ENCODE results near the gene SERPINF2.
A peak's percentile ranks its signal among the peaks of the same experiment; 100 is the strongest.
"Not testable (repeated sequence)": the region's sequence is repeated elsewhere in the genome, so short reads cannot be mapped to it uniquely, and the experiment has no call there.

The SERPINF2 gene

DNA sequence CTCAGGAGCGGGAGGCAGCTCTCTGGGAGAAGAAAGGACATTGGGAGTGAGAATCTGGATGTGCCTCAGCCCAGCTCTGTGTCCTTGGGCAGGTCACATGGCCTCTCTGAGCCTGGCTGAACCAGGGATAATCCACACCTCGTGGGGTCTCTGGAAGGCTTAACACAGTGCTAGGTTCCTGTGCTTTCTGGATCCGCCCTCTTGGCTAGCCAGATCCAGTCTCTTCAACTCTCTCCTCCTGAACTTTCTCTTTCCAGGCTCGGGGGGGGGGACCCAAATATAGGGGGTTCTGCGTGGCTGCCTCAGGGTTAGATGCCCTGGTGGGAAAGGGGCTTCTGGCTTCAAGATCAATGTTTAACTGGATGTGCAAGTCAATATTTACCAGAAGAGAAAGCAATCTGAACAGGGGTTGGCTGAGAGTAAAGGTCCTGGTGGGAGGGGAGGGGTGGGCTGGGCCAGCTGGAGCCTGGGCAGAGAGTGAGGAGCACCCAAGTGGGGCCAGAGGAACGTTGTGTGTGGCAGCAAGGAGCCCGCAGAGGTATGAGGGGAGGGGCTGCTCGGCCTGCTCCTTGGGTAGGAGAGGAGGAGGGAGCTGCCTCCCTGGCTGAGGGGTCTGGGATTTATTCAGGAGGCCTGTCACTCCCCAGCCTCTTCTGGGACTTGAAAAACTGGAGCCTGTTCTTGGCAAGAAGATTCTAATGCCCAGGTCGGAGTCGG is at the start of gene SERPINF2:
TSS of gene SERPINF2 (plus strand) at position 501 of the 717 bp plus-strand sequence. CDS start 2,125 bp downstream, outside the sequence.
- no peak for DNase-seq (ENCODE audit: low read depth in 1 of 2, low spot score in 1 of 2)

DNA sequence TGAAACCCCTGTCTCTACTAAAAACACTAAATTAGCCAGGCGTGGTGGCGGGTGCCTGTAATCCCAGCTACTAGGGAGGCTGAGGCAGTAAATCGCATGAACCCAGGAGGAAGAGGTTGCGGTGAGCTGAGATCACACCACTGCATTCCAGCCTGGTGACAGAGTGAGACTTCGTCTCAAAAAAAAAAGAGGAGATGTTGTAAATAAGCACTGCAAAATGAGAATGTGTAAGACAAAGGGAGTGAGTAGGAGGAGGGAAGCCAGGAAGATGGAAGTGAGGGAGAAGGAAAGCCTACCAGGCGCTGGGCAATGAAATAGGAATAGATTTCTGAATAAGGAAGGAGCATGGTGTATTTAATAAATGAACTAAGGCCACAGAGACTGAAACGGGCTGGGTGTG is 49.3 kb upstream of the SERPINF2 start:
- DNase-seq (ENCODE audit: low read depth in 1 of 2, low spot score in 1 of 2) = no peak

DNA sequence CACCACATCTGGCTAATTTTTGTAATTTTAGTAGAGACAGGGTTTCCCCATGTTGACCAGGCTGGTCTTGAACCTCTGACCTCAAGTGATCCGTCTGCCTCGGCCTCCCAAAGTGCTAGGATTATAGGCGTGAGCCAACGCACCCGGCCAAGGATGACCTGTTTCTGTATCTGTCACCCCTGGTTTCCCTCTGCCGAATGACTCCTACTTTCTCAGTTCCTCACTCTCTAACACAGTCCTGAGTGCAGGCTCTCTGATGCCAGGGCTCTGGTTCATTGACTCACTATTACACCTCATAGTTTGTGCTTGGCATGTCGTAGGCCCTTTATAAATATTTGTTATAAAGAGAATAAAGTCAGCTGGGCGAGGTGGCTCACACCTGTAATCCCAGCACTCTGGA is 47.3 kb upstream of the SERPINF2 start:
- no peak for DNase-seq (ENCODE audit: low read depth in 1 of 2, low spot score in 1 of 2)

DNA sequence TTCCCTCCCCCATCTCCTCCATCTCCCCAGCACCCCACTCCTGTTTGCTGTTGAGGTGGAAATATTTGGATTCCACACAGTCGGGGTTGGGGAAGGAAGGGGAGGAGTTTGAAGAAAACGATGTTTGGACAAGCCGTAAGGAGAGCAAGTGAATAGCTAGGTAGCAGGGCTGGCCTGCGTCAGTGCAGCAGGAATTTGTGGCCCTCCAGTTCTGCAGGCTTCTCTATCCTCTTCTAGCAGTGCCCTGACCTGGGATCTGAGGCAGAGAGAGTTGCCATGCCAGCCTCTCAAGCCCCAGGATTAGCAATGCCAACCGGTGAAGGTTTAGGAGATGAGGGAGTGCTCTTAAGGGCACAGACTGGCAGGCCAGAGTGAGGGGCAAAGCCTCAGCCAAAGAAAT is 45.0 kb upstream of the SERPINF2 start:
- no peak for DNase-seq (ENCODE audit: low read depth in 1 of 2, low spot score in 1 of 2)

DNA sequence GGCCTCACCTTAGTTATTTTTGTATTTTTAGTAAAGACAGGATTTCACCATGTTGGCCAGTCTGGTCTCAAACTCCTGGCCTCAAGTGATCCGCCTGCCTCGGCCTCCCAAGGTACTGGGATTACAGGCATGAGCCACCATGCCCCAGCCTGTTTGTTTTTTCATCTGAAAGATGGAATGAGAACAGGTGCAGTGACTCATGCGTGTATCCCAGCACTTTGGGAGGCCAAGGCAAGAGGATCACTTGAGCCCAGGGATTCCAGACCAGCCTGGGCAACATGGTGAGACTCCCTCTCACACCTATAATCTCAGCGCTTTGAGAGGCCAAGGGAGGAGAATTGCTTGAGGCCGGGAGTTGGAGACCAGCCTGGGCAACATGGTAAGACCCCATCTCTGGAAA is 42.8 kb upstream of the SERPINF2 start:
- DNase-seq (ENCODE audit: low read depth in 1 of 2, low spot score in 1 of 2) = not testable (repeated sequence)

DNA sequence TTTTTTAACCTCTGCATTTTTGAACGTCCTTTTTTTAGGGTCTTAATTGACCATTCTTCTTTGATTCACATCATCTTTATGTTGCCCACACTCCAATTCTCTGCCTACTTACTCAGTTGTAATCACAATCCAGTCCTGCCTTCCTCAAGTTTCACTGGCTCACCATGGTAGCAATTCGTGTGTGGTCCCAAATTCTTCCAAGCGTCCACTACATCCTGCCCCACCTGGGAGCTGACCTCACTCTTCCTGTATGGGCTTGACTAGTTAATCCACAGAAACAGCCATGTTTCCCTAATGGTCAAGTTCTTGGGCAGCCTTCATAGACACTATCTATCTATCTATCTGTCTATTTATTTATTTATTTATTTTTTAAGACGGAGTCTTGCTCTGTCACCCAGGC is 39.6 kb upstream of the SERPINF2 start:
- no peak for DNase-seq (ENCODE audit: low read depth in 1 of 2, low spot score in 1 of 2)

DNA sequence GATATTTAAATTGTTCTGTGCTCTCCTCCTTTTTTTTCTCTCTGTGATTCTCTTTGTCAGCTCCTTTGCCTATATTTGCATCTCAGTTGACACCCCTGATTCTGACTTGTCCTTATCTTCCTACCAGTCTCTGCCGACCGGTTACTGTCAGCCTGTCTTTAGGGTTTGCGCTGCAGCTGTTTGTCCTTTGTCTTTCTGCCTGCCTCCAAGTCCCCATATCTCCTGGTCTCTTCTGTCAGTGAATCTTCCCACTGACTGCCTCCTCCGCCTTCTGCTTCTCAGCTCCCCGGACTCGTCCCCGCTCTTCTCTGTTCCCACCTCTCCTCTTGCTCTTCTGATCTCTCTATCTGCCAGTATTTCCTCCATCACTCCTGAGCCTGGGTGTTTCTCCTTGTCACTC is 37.7 kb upstream of the SERPINF2 start:
- no peak for DNase-seq (ENCODE audit: low read depth in 1 of 2, low spot score in 1 of 2)

DNA sequence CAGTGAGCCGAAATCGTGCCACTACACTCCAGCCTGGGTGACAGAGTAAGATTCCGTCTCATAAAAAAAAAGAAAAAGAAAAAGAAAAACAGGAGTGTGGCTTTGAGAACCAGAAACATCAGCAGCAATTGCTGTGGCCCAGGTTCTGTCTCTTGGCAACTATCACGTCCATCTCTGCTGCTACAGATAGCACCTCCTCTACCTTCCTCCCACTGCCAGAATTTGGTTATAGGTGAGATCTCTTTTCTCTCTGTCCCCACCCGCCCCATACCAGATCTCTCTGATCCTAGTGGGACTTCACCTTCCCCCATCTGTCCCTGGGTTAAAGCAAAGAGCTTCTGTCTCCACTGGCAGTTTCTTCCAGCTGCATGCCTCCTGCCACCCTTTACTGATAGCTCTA is 35.6 kb upstream of the SERPINF2 start:
- DNase-seq (ENCODE audit: low read depth in 1 of 2, low spot score in 1 of 2) = no peak

DNA sequence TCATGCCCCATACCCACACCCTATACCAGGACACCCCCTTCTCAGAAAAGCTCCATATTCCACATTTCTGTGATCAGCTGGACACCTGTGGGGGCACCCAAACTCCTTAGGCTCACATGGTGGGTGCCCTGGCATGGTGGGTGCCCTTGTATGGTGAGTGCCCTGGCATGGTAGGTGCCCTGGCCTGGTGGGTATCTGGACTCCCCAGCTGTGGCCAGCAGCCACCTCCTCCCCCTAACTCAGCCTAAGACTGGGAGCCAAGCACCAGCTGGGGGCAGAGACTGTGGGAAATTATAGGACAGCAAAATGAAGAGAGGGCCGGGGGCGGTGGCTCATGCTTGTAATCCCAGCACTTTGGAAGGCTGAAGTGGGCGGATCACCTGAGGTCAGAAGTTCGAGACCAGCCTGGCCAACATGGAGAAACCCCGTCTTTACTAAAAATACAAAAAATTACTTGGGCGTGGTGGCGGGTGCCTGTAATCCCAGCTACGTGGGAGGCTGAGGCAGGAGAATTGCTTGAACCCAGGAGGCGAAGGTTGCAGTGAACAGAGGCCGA is 33.8 kb upstream of the SERPINF2 start:
- not testable (repeated sequence) for DNase-seq (ENCODE audit: low read depth in 1 of 2, low spot score in 1 of 2)

DNA sequence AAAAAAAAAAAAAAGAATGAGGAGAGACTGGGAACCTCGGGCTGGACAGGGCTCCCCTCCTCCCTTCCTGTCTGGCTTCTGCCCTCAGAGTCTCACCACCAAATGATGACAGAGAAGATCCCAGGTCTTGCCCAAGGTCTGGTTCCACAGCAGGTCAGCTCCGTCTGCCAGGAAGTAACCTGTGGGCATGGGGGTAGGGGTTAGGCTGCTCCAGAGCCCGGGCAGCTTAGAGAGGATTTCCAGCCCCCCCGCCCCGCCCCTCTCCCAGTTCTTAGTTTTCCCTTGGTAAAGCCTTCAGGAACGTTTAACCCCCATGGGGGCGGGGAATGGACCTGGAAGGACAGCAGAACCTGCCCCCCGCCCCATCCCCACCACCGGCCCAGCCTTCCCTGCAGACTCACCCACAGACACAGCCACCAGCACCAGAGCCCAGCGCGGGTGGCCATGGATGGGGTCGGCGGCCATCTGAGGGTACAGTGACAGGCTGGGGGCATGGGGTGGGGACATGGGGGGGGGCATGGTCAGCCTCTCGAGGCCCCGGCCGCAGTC is 33.2 kb upstream of the SERPINF2 start:
- DNase-seq (ENCODE audit: low read depth in 1 of 2, low spot score in 1 of 2) = no peak

DNA sequence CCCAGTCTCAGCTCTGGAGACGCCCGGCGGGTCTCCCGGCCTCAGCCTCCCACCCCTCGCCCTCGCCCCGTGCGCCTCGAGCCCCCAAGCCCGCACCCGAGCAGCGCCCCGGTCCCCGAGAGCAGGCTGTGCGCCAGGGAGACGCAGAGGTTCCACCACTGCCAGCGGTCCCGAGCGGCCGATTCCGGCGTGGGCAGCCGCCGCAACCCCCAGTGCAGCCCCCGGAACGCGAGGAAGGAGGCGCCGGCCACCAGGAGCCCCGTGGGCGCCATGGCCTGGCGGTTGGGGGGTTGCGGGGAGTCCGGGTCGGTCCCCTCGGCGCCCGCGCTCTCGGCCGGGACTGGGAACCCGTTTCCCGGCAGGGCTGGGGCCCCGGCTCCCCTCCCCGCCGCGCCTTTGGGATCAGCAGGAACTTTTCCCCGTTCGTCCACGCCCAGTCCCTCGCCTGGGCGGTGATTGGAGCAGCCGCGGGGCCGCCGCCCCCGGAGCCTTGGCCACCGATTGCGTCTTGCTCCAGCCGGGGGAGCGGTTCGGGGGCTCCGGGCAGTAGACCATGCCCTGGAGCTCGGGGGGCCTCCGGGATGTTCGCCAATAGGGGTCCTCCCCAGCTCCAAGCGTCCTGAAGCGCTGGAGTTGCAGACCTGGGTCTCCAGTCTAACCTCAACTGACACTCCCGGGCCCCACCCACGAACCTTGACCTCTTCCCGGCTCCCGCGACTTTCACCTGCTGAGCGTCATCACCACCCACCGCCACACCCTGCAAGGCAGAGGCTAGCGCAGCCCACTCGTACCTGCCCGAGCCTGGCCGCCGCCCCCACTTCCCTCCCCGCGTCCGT is 32.5 kb upstream of the SERPINF2 start, which contains the start of gene TLCD2:
TSS of gene TLCD2 (minus strand) at position 407 of the 836 bp plus-strand sequence. CDS start at position 272, 135 bp downstream.
- no peak for DNase-seq (ENCODE audit: low read depth in 1 of 2, low spot score in 1 of 2)

DNA sequence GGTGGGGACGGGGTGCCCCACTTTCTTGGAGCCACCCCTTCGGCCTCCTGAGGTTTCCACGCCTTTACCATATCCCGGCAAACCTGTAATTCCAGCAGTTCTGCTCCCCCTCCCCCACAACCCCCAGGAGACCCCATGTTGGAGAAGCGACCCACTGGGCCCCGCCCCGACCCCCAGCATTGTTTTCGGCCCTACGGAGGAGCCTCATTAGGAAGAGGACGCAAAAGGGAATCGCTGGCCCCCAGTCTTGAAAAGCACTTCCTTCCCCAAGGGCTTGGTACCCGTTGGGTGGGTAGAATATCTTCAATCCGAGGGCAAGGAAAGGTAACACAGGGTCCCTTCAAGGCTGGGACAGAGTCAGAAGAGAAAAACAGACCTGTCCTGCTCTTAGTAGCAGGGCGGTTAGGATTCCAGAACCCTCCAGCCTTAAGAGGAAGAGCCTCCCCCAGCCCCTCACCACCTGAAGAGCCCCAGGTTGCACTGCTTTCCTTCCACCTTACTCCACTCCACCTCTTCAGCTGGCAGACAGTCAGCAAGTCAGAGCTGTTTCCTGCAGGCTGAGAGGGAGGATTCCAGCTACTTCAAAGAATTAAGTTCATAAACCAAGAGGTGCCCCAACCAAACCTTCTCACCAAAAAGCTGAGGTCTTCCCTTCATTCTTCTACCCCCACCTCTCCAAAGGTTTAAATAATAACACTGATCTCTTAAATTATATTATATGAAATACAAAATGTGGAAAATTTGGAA is 31.7 kb upstream of the SERPINF2 start:
- DNase-seq (ENCODE audit: low read depth in 1 of 2, low spot score in 1 of 2) = no peak

DNA sequence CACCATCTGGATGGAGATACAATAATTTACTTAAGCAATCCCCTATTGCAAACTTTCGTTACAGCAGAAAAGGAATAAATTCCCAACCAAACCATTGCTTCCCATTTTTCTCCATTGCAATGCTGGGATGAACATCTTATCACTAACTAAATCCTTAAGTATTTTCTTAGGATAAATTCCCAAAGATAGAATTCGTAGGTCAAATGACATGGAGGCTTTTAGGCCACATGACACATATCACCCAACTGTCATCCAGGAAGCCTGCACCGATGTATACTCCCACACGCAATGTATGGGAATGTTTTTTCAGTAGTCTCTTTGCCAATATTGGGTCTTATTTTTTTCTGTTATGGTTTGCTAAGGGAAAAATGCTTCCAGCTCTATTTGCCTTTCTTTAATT is 30.9 kb upstream of the SERPINF2 start:
- no peak for DNase-seq (ENCODE audit: low read depth in 1 of 2, low spot score in 1 of 2)

DNA sequence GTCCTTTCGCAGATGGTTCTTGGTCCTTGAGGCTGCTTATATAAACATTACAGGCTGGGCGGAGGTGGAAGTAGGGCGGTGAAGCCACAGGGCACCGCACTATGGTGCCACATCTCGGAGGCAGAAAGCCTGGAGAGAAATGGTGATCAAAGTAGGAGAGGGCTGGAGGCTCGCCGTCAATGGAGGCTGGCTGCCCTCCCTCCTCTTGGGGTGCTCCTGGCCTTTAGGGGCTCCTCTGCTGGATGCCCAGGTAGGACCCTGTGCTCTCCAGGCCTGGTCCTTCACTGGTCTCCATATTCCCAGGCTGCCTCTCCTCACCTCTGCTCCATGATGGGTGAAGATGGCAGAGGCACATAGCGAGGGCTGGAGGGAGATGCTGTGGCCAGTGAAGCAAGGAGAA is 30.4 kb upstream of the SERPINF2 start:
- no peak for DNase-seq (ENCODE audit: low read depth in 1 of 2, low spot score in 1 of 2)

DNA sequence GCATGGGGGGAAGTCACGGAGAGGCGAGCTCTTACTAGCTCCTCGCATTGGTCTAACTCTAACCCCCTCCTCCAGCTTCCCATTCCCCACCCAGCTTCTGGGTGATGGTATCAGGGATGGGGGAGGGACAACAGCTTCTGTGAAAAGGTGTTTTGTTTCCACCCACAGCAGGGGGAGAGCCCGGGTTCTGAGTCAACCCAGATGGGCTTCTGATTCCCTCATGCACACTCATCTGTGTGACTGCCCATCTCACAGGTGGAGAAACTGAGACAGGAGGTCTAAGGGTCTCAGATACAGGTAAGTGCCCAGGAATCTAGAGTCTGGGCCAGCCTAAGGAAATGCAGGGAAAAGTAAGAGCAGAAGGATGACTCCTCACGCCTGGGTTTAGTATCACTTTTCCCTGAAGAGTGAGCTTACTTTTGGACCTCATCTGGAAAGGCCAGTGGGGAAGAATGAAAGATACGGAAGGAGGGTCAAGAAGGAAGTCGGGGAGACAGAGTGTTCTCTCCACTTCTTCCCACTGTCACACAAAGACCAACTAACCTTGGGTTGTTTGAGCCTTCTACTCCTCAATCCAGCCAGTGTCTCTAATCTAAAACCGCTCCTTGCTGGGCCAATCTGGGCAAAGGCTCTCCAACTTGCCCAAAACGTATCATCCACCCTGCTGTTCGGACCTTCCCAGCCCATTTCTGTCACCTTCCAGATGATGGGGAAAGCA is 29.4 kb upstream of the SERPINF2 start:
- no peak for DNase-seq (ENCODE audit: low read depth in 1 of 2, low spot score in 1 of 2)

DNA sequence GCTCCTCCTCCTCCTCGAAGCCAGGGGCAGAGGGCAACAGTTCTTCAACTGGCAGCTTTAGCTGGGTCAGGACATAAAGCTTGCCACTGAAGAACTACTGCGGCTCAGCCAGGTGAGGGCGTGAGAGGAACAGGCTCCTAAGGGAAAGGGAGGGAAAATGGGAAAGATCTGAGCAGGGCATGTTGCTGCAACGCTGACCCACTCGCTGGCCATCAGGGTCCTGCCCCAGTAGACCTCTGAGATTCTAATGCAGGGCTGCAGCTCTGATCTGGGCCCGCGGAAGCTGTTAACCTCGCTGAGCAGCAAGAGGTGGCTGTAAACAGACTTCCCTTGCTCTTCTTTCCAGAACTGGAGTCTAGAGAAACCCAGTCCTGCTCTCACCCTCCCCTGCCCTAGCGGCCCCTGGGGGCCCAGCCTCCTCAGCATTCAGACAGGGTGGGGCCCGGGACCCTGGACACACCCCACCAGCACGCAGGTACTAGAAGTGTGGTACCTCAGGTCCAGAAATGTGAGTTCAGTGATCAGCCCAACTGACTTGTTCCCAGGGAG is 28.7 kb upstream of the SERPINF2 start:
- DNase-seq (ENCODE audit: low read depth in 1 of 2, low spot score in 1 of 2) = no peak

DNA sequence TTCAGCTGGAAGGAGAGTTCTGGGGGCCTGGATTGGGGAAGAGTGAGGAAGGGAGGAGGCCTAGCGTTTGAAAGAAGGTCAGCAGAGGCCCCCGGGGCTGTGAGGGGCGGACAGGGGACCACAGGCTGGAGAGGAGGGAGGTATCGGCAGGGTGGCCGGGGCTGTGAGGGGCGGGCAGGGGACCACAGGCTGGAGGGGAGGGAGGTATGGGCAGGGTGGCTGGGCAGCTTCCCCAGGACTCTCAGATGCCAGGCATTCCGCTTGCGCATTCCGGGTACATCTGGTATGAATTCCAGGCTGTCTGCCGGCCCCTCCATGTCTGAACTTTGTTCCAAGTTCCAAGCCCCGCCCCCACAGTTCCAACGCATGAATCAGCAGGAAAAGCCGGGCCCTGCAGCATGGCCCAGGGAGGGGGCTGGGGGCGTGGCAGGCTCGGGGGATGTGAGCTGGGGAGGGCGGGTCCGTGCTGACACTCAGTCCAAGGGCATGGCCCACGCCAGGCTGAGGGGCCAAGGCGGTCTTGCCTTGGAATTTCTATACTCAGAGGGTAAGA is 28.2 kb upstream of the SERPINF2 start:
- DNase-seq (ENCODE audit: low read depth in 1 of 2, low spot score in 1 of 2) = no peak

DNA sequence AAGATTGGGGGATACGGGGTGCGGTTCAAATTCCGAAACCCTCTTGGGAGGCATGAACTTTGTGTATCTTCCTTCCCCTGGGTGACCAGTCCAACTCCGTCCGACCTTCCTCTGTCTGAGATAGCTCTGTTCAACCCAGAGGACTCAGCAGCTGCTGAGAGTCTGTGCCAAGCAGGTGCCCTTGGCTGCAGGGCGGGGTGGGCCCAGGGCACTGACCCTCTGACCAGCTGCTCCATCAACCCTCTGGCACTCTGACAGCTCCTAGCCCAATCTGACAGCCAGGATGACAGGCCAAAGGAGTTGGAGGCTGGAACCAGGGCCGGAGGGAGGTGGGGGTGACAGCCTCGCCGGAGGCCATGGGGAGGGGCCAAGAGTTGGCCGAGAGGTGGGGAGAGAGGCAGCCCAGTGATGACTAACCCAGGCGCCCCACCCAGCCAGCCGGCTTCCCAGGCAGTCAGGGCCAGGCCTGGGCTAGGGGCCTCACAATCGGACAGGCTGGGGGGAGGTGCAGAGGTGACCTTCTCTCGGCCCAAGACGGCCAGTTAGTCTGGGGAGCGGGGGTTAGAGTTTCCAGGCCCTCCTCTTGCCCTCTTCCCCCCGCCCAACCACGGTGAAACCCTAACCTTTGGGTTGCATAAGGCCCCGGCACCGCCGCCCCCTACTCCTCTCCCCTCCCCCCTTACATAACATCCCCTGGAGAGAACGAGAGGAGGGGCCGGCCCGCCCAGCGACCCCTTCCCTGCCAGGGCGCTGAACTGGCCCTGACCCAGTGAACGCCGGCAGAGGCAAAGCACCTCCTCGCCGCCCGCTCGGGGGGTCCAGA is 27.5 kb upstream of the SERPINF2 start:
- DNase-seq (ENCODE audit: low read depth in 1 of 2, low spot score in 1 of 2) = peak in 1 of 2 donors; percentile 26

DNA sequence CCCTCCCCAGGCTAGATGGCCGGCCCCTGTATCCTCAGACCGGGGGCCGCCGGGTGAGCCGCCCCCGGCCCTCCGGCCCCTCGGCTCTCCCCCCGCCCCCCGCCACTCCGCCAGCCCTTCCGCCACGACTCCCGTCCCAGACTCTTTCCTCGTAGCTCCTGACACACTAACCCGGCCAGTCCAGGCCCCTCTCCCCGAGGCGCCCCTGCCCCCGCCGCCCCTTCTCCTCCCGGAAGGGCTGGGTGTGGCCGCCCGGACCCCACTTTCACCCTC is 26.9 kb upstream of the SERPINF2 start:
- no peak for DNase-seq (ENCODE audit: low read depth in 1 of 2, low spot score in 1 of 2)
